Body of pancreas (tissue), 4 donors: ENCODE measurements around the gene S1PR2. TPM values are rescaled to one million over a fixed set of nuclear protein-coding genes. Genes with fewer than 3 reads are reported as not detected.

ENCODE experiments used
- ATAC-seq: fragments of 150-250 bp; one replicate; pipeline ENCODE4 v1.9.1; 2016
- DNase-seq, 4 donors: peaks; one replicate each; pipeline ENCODE4 v3.0.0-alpha.2; 2019
- H3K27ac ChIP-seq, 4 donors: fragments of 200-600 bp; sonication (generic); 1 replicate in 3 of 4; 2 replicates in 1 of 4; pipeline versions ENCODE4 v1.5.1 to v1.6.1; 2016 to 2019; ENCODE audit warnings: mild to moderate bottlenecking in 1 of 4, mixed read lengths in 1 of 4, moderate library complexity in 1 of 4
- H3K27me3 ChIP-seq, 2 donors: fragments of 200-600 bp; sonication (generic); one replicate each; pipeline ENCODE4 v1.6.0; 2016; ENCODE audit warnings: mild to moderate bottlenecking in 1 of 2
- H3K36me3 ChIP-seq, 2 donors: fragments of 200-600 bp; sonication (generic); replicated peaks in 1 of 2; 2 replicates each; pipeline ENCODE4 v1.5.1; 2016; ENCODE audit warnings: low read depth in 2 of 2; ENCODE audit not compliant: insufficient read depth in 1 of 2
- H3K4me1 ChIP-seq: fragments of 200-600 bp; sonication (generic); one replicate; pipeline ENCODE4 v1.6.0; 2016
- H3K4me3 ChIP-seq, 2 donors: fragments of 200-600 bp; sonication (generic); 1 replicate in 1 of 2; 2 replicates in 1 of 2; pipeline ENCODE4 v1.5.1; 2016 to 2019
- H3K9me3 ChIP-seq, 3 donors: fragments of 200-600 bp; sonication (generic); 1 replicate in 2 of 3; 2 replicates in 1 of 3; pipeline ENCODE4 v1.5.1; 2016
- CTCF ChIP-seq, 7 experiments: fragments of 450-650 bp in 4 of 7; fragments of 200-600 bp in 3 of 7; sonication (generic) in 3 of 7; IDR thresholded peaks; one replicate each; pipeline ENCODE4 v1.5.1; 2016 to 2019; ENCODE audit warnings: antibody characterized with exemption in 7 of 7
- POLR2A ChIP-seq, 3 donors: fragments of 450-650 bp; IDR thresholded peaks; one replicate each; pipeline ENCODE4 v1.6.1; 2016; ENCODE audit warnings: antibody characterized with exemption in 3 of 3, mild to moderate bottlenecking in 2 of 3
- WGBS, 2 donors: methylation state at CpG; one replicate each; pipeline ENCODE4 v1.1.5; 2017; 5-methylcytosine and 5-hydroxymethylcytosine counted together
- intact Hi-C: fragments of 100-400 bp; cut with DNase I; formaldehyde crosslinking; loops from one replicate; pipeline ENCODE4 v1.15.1; 2023
- total RNA-seq, 2 donors: library from RNA; depleted of rRNA; stranded (reverse); fragments of >200 nt; gene quantifications; one replicate each; pipeline ENCODE4 v1.1.0, GENCODE V29; 2016

S1PR2 gene
- total RNA-seq, 2 donors from 2014 or later = 2.6 to 3.6 TPM

DNA sequence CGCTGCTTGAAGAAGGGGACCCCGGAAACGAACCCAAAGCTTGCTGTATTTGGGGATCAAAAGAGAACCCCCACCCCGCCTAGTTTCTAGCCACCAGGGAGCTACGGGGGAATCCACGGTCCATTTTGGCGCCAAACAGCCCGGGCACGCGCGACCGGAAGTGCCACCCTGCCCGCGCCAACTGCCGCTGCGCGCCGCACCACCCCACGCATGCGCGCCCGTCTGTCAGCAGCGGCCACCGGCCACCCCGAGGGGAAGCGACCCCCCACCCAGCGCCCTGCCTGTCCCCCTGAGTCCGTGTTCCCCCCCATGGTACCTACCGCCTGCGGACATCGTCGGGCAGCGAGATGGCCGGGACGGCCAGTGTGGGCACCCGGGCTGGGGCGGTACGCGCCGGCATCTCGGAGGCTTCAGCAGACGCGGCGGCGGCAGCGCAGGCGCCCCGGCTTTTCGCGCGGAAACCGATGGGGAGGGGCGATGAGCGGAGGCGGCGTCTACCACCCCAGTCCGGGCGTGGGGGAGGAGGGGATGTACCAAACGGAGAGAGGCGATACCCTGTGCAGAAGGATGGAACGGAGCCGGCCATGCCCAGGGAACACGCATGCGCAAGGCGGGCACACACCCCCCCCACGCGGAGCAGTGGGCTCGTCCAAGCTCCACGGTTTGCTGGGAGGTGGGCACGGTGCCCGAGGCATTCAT is 36.5 kb downstream of the S1PR2 start, which contains the start of gene DNMT1:
Gene DNMT1 (minus strand): TSS at position 454 of the 699 bp plus-strand sequence. CDS start 54 bp downstream, at position 400.
- peak in 2 of 3 donors; percentile 65 to 72 for TF ChIP-seq POLR2A (IDR thresholded peaks at IDR 0.05)
- TF ChIP-seq CTCF (IDR thresholded peaks at IDR 0.05) = no peak
- Histone ChIP-seq H3K27ac (peak within 1 kb of the TSS; percentile 66 to 91 (median 78)), H3K4me3 (peak within 1 kb of the TSS; percentile 51 to 98), H3K36me3 (no peaks in the 10 kb centered on the region), H3K4me1 (peaks cover 15% of the 10 kb centered on the region), H3K9me3 (no peaks in the 10 kb centered on the region), H3K27me3 (no peaks in the 10 kb centered on the region)
- ATAC-seq (peak; percentile 96), DNase-seq (peak; percentile 90 to 94 (median 92))
- intact Hi-C loops = no loop called here
- WGBS, 2 donors = 1% methylated on average over 34 of the region's 71 CpGs; no CpG with 5 or more reads in 1 of the 2 donors

GRCh38 chr19:10193790-10194499 is 37.2 kb downstream of the S1PR2 start:
- Histone ChIP-seq H3K9me3 (no peaks in the 10 kb centered on the region), H3K4me3 (peak overlapping the region; percentile 51 to 98), H3K36me3 (no peaks in the 10 kb centered on the region), H3K4me1 (peaks cover 15% of the 10 kb centered on the region), H3K27me3 (no peaks in the 10 kb centered on the region), H3K27ac (peak overlapping the region; percentile 66 to 91 (median 78))
- TF ChIP-seq CTCF (IDR thresholded peaks at IDR 0.05) (no peak), POLR2A (IDR thresholded peaks at IDR 0.05) (no peak)
- no peak for DNase-seq
- WGBS, 2 donors = 3 to 10% methylated on average over 3 to 30 of the region's 30 CpGs
- ATAC-seq = peak; percentile 15
- intact Hi-C loops = no loop called here

GRCh38 chr19:10192922-10193321 is 38.2 kb downstream of the S1PR2 start:
- H3K36me3 ChIP-seq = no peaks in the 10 kb centered on the region
- no peak for TF ChIP-seq CTCF (IDR thresholded peaks at IDR 0.05)
- TF ChIP-seq POLR2A (IDR thresholded peaks at IDR 0.05) = no peak
- no peaks in the 10 kb centered on the region for H3K27me3 ChIP-seq
- ATAC-seq = no peak
- DNase-seq = no peak
- H3K9me3 ChIP-seq = no peaks in the 10 kb centered on the region
- H3K4me1 ChIP-seq = peaks cover 15% of the 10 kb centered on the region
- H3K4me3 ChIP-seq = no peak overlapping the region
- no peak overlapping the region for H3K27ac ChIP-seq
- intact Hi-C loops = no loop called here
- WGBS, 2 donors = 76 to 93% methylated on average over 5 to 6 of the region's 6 CpGs

DNA sequence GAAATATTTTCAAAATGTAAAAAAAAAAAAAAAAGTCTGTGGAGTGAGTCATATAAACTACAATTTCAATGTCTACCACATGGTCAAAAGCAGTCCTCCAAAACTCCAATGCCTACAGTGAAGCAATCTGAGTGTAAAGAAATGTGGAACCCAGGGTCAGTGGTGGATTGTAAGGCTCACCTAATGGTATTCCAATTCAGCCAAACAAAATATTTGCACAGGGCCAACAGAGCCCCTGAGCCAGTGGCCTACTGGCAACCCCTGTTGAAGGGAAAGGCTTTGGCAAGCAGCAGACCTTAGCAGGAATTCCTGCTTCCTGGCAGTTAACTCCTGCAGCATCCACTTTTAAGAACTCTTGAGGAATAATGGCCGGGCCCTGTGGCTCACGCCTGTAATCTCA is 39.8 kb downstream of the S1PR2 start:
- Histone ChIP-seq H3K27ac (no peak overlapping the region), H3K4me1 (peaks cover 15% of the 10 kb centered on the region), H3K9me3 (no peaks in the 10 kb centered on the region), H3K36me3 (no peaks in the 10 kb centered on the region), H3K27me3 (no peaks in the 10 kb centered on the region), H3K4me3 (no peak overlapping the region)
- WGBS, 2 donors = 60 to 67% methylated on average over 1 to 2 of the region's 2 CpGs
- intact Hi-C loops = no loop called here
- ATAC-seq = no peak
- TF ChIP-seq POLR2A (IDR thresholded peaks at IDR 0.05) (no peak), CTCF (IDR thresholded peaks at IDR 0.05) (no peak)
- peak in 2 of 4 donors; percentile 7 to 33 for DNase-seq
